Neuron (in vitro differentiated cells): ENCODE data around the gene IFI6.
"Not testable (repeated sequence)": the region's sequence is repeated elsewhere in the genome, so short reads cannot be mapped to it uniquely, and the experiment has no call there.

Experiments used
- H2AFZ ChIP-seq: one replicate; pipeline ENCODE4 v1.6.1; 2013; ENCODE audit warnings: low read depth, mild to moderate bottlenecking, inconsistent platforms, low read length, moderate library complexity
- H3K27me3 ChIP-seq: one replicate; pipeline ENCODE4 v1.6.1; 2013; ENCODE audit warnings: low read length; ENCODE audit not compliant: insufficient read depth
- H3K36me3 ChIP-seq: one replicate; pipeline ENCODE4 v1.6.1; 2013; ENCODE audit warnings: low read length; ENCODE audit not compliant: insufficient read depth
- H3K4me1 ChIP-seq: one replicate; pipeline ENCODE4 v1.6.1; 2013; ENCODE audit warnings: low read length; ENCODE audit not compliant: insufficient read depth
- H3K4me3 ChIP-seq: 2 replicates; pipeline ENCODE4 v1.5.1; 2013; ENCODE audit warnings: mild to moderate bottlenecking, low read length, moderate library complexity
- H3K9me3 ChIP-seq: one replicate; pipeline ENCODE4 v1.6.1; 2013; ENCODE audit warnings: low read length

Gene IFI6

GRCh38 chr1:27652111-27652864 lies 19.7 kb downstream of the IFI6 start:
- Histone ChIP-seq H3K27me3 (no peaks in the 10 kb centered on the region), H2AFZ (no peak overlapping the region), H3K9me3 (no peaks in the 10 kb centered on the region), H3K4me1 (peaks cover 26% of the 10 kb centered on the region), H3K4me3 (no peak overlapping the region), H3K36me3 (no peaks in the 10 kb centered on the region)

GRCh38 chr1:27650539-27651175 lies 21.3 kb downstream of the IFI6 start:
- H2AFZ ChIP-seq: no peak overlapping the region
- H3K9me3 ChIP-seq: no peaks in the 10 kb centered on the region
- no peak overlapping the region for H3K4me3 ChIP-seq
- peaks cover 3% of the 10 kb centered on the region for H3K27me3 ChIP-seq
- peaks cover 22% of the 10 kb centered on the region for H3K4me1 ChIP-seq
- no peaks in the 10 kb centered on the region for H3K36me3 ChIP-seq

- peaks cover 17% of the 10 kb centered on the region for H3K4me1 ChIP-seq
- no peaks in the 10 kb centered on the region for H3K36me3 ChIP-seq
Measured at GRCh38 chr1:27650171-27650538, 21.8 kb downstream of the IFI6 start.

GRCh38 chr1:27649306-27649635 lies 22.7 kb downstream of the IFI6 start:
- Histone ChIP-seq H2AFZ (no peak overlapping the region), H3K4me3 (no peak overlapping the region), H3K4me1 (peaks cover 14% of the 10 kb centered on the region), H3K27me3 (peaks cover 3% of the 10 kb centered on the region), H3K9me3 (no peaks in the 10 kb centered on the region), H3K36me3 (no peaks in the 10 kb centered on the region)

More at GRCh38 chr1:27650171-27650538, 21.8 kb downstream of the IFI6 start:
- no peaks in the 10 kb centered on the region for H3K9me3 ChIP-seq
- no peak overlapping the region for H3K4me3 ChIP-seq
- H3K27me3 ChIP-seq: peaks cover 3% of the 10 kb centered on the region
- no peak overlapping the region for H2AFZ ChIP-seq

- Histone ChIP-seq H3K9me3 (no peaks in the 10 kb centered on the region), H3K27me3 (peaks cover 3% of the 10 kb centered on the region), H3K36me3 (no peaks in the 10 kb centered on the region), H3K4me1 (peaks cover 14% of the 10 kb centered on the region), H2AFZ (no peak overlapping the region), H3K4me3 (no peak overlapping the region)
Measured at GRCh38 chr1:27648602-27649305, 23.2 kb downstream of the IFI6 start.

- no peaks in the 10 kb centered on the region for H3K36me3 ChIP-seq
- no peaks in the 10 kb centered on the region for H3K9me3 ChIP-seq
- H3K4me1 ChIP-seq: peaks cover 12% of the 10 kb centered on the region
- no peak overlapping the region for H3K4me3 ChIP-seq
- H2AFZ ChIP-seq: no peak overlapping the region
- peaks cover 3% of the 10 kb centered on the region for H3K27me3 ChIP-seq
Measured at GRCh38 chr1:27647328-27647727, 24.7 kb downstream of the IFI6 start.

GRCh38 chr1:27646676-27647075 lies 25.3 kb downstream of the IFI6 start:
- H3K36me3 ChIP-seq: no peaks in the 10 kb centered on the region
- peaks cover 12% of the 10 kb centered on the region for H3K4me1 ChIP-seq
- H3K9me3 ChIP-seq: no peaks in the 10 kb centered on the region
- H3K27me3 ChIP-seq: peaks cover 3% of the 10 kb centered on the region
- no peak overlapping the region for H3K4me3 ChIP-seq
- H2AFZ ChIP-seq: no peak overlapping the region

- no peak overlapping the region for H3K4me3 ChIP-seq
- H3K36me3 ChIP-seq: no peaks in the 10 kb centered on the region
- H2AFZ ChIP-seq: no peak overlapping the region
- peaks cover 3% of the 10 kb centered on the region for H3K27me3 ChIP-seq
- H3K9me3 ChIP-seq: no peaks in the 10 kb centered on the region
- no peaks in the 10 kb centered on the region for H3K4me1 ChIP-seq
Measured at GRCh38 chr1:27645071-27645415, 26.9 kb downstream of the IFI6 start.

- Histone ChIP-seq H2AFZ (no peak overlapping the region), H3K4me1 (no peaks in the 10 kb centered on the region), H3K27me3 (peaks cover 3% of the 10 kb centered on the region), H3K9me3 (no peaks in the 10 kb centered on the region), H3K36me3 (no peaks in the 10 kb centered on the region), H3K4me3 (no peak overlapping the region)
Measured at GRCh38 chr1:27644369-27645070, 27.5 kb downstream of the IFI6 start.

GRCh38 chr1:27643600-27644368 lies 28.2 kb downstream of the IFI6 start:
- Histone ChIP-seq H3K4me3 (no peak overlapping the region), H3K9me3 (no peaks in the 10 kb centered on the region), H3K4me1 (no peaks in the 10 kb centered on the region), H2AFZ (no peak overlapping the region), H3K27me3 (peaks cover 3% of the 10 kb centered on the region), H3K36me3 (no peaks in the 10 kb centered on the region)

GRCh38 chr1:27640514-27640913 lies 31.5 kb downstream of the IFI6 start:
- not testable (repeated sequence) for H3K4me3 ChIP-seq, H3K36me3 ChIP-seq, H3K4me1 ChIP-seq, H2AFZ ChIP-seq, H3K27me3 ChIP-seq, H3K9me3 ChIP-seq

- H3K9me3 ChIP-seq: no peaks in the 10 kb centered on the region
- no peaks in the 10 kb centered on the region for H3K27me3 ChIP-seq
- no peak overlapping the region for H2AFZ ChIP-seq
- no peaks in the 10 kb centered on the region for H3K4me1 ChIP-seq
- no peak overlapping the region for H3K4me3 ChIP-seq
- H3K36me3 ChIP-seq: no peaks in the 10 kb centered on the region
Measured at GRCh38 chr1:27638805-27639204, 33.2 kb downstream of the IFI6 start.
